Stimulated activated CD4-positive, alpha-beta T cell treated with anti-CD3 and anti-CD28 coated beads, Interleukin-2, amount 100 ng/mL, for 4 hours (primary cell): ENCODE data around the gene FAM118B.
A peak's percentile ranks its signal among the peaks of the same experiment; 100 is the strongest.
"Not testable (repeated sequence)": the region's sequence is repeated elsewhere in the genome, so short reads cannot be mapped to it uniquely, and the experiment has no call there.

ENCODE experiments used
- DNase-seq: peaks from one replicate; pipeline ENCODE4 v3.0.0-alpha.2; 2020; ENCODE audit warnings: low read depth

FAM118B gene

DNA sequence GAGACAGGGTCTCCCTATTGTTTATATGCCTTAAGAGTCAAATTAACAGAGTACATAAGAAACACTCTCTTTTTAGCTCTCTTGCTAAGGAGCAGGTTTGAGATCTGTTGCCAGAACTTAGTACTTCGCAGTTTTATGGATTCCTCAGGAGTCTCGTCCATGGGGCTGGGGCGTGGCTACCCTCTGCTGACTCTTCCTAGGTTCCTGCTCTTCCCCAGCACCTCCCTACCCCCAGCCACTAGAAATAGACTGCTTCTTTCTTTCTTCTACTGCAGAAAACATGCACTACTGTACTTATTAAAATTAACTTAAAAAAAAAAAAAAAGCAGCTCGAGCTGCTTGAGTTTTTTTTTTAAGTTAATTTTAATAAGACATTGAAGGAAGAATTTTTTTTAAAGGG, 8.0 kb downstream of the FAM118B start:
- no peak for DNase-seq

DNA sequence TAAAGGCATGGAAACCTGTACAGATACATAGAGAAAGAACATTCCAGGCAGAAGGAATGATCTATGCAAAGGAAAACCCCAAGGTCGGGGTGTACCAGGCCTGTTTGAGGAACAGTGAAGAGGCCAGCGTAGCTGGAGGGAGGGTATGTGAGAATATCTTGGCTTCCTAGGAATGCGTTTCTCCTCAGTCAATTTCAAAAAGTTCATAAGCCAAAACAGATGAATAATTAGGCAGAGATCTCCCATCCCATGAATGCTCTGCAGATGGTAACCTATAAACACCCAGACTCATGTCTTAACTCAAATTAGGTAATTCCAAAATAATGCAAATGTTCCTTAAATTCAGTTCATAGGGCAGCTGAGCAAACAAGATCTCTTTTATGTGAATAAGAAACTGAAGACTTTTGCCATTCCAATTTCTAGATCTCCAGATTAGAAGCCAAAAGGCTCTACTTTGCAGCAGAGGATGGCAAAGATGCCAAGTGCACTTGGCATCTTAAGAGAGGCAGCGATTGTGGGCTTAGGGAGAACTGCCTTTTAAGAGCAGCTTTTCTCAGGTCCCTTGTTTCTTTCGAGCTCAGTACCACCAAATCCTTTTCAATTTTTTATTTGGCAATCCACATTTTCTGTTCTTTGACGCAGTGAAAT, 13.2 kb downstream of the FAM118B start:
- DNase-seq, result no peak

- no peak for DNase-seq
These were observed 13.7 kb downstream of the FAM118B start for GRCh38 chr11:126225295-126225665.

- no peak for DNase-seq
These were observed 14.9 kb downstream of the FAM118B start for GRCh38 chr11:126226334-126227084.

GRCh38 chr11:126229858-126230540, 18.4 kb downstream of the FAM118B start:
- no peak for DNase-seq

- no peak for DNase-seq
These were observed 20.3 kb downstream of the FAM118B start for GRCh38 chr11:126231725-126232459.

DNA sequence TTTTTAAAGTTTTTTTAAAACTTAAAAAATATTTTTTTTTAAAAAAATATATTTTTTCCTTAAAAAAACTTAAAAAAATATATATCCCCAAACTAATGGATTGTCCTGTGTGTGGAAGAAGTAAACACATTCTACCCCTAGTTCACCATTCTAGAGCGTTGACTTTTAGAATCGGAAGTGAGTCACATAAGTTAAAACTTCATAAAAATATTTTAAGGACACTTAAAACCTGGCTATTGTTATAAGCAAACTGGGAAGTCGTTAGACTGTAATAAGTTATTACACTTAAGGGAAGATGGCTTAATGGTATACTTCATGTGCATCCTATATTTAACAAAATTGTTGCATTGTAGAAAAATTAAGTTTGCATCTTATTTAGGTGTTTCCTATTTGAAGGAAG, 21.1 kb downstream of the FAM118B start:
- no peak for DNase-seq

- no peak for DNase-seq
These were observed 21.8 kb downstream of the FAM118B start for GRCh38 chr11:126233391-126233790.

DNA sequence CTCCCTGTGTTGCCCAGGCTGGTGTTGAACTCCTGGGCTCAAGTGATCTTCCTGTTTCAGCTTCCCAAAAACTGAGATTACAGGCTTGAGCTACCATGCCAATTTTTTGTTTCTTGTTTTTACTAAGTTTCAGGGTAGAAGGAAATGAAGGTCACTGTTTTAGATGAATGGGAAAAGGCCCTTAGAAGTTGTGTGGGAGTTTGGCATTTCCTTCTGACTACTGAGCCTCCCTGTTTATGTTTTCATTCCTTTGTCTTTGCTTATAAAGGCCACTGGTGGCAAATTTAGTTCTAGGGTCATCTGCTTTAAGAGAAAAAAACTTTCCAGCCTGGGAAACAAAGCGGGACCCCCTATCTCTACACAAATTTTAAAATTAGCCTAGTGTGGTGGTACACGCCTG, 35.1 kb downstream of the FAM118B start:
- no peak for DNase-seq

GRCh38 chr11:126253265-126253664, 41.7 kb downstream of the FAM118B start:
- DNase-seq, result no peak

GRCh38 chr11:126254819-126255218, 43.2 kb downstream of the FAM118B start:
- no peak for DNase-seq

DNA sequence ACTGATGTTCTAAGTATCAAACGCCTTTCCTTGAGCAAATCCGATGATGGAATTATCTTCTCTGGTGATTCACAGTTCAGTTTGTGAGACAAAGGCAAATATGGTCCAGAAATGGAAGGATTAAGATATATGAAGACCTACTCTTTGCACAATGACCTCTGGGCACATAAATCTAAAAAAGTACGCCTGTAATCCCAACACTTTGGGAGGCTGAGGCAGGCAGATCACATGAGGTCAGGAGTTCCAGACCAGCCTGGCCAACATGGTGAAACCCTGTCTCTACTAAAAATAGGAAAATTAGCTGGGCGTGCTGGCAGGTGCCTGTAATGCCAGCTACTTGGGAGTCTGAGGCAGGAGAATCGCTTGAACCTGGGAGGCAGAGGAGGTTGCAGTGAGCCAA, 43.9 kb downstream of the FAM118B start:
- DNase-seq, result not testable (repeated sequence)

DNA sequence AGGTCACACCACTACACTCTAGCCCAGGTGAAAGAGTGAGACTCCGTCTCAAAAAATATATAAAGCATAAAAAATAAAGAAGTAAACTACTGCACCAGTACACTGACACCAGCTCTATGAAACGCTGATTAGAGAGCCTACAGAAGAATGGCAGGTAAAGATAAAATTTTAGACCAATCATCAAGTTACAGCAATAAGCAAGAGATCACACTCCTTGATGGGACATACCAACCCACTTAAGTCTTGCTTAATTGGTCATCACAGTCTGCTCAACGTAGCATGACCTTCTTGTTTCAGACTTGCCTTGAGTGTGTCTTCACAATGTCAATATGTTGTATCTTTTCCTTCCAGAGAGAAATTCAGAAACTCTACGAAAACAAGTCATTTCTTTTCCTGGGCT, 44.6 kb downstream of the FAM118B start:
- DNase-seq, result no peak

DNA sequence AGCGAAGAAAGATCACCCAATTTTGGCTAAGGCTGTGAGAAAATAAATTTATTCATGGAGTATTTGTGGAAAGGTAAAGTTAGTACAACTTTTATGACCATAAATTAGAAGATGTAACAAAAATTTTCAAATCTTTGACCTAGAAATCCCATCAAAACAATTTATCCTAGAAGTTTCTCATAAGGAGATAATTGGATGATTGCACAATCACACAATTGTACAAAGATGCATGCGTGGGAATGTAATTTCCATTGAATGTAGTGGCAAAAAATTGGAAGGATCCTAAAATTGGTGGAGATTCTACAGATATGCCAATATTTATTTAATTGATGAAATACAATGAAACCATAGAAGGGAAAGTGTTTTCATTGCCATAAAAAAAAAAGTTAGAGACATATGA, 45.6 kb downstream of the FAM118B start:
- DNase-seq, result no peak

DNA sequence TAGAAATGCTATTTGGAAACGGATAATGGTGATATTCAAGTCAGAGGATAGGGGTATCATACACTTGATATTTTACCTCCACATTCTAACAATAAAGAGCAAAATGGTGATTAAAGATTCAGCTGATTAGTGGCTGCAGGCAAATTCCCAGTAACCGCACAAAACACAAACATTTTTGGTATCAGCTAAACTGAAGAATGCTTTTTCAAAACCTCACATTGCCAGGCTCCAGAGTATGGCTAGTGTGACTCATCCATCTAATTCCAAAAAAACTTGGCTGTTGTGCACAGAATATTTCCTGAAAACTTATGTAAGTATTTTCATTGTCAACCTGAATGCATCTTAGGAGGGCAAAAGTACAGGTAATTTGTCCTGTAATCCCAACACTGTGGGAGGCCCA, 46.2 kb downstream of the FAM118B start:
- no peak for DNase-seq

DNA sequence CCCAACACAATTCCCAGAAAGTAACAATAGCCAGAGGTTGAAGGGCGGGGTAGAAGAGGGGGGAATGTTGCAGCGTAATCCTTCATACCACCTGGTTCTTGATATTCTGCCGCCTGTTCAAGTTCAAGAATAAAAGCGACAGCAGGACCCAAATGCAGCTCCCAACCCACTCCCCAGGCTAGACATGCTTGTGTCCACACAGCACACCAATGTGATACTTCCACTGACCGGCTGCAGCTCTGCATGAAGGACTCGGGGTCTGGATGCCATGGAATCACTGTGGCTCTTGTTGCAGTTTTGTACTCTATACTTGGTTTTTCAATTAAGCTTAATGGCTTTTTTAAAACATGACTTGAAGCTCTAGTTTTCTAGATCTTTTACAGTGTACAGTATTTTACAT, 50.6 kb downstream of the FAM118B start:
- no peak for DNase-seq

GRCh38 chr11:126263489-126263888, 51.9 kb downstream of the FAM118B start:
- no peak for DNase-seq

DNA sequence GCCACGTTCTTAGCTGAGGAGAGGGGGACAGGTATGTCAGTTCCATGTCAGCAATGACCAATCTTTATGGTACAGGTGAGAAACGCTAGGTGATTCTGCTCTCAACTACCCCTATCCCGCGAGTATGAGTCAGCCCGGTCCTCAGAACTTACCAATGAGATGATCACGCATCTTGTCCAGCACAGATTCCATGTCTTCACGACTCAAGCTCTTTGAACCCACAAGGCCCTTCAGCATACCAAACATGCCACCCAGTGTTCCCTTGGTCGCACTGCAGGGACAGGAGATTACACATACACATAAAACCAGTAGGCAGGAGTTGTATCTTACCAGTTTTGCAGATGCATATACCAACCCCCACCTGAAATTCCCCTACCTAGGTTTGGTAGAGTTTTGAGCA, 54.2 kb downstream of the FAM118B start:
- DNase-seq, result no peak

DNA sequence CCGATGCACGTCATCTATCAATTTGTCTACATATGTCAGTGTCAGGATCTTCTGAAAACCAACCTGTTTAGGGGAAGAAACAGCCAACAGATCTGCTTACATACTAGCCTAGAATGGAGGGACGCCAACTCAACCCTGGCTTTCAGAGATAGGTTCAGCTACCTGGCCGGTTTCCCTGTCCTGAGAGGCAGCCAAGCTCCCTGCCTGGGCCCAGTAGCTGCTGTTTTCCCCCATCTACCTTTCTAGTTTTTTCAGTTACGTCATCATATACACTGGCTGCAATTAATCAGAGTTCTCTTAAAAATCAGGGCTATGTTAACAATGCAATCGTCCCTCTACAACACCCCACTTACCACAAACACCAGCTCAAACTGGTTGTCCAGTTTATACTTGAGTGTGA, 56.1 kb downstream of the FAM118B start:
- DNase-seq, result no peak

- no peak for DNase-seq
These were observed 56.8 kb downstream of the FAM118B start for GRCh38 chr11:126268361-126268707.

GRCh38 chr11:126268708-126269579, 57.4 kb downstream of the FAM118B start, which contains the start of the genes FOXRED1 and SRPRA:
Gene FOXRED1 (plus strand): TSS chr11:126269154. CDS start chr11:126269207, 53 bp downstream.
Gene SRPRA (minus strand): TSS chr11:126268895. CDS start chr11:126268804, 91 bp downstream.
- DNase-seq, result peak; percentile 100

DNA sequence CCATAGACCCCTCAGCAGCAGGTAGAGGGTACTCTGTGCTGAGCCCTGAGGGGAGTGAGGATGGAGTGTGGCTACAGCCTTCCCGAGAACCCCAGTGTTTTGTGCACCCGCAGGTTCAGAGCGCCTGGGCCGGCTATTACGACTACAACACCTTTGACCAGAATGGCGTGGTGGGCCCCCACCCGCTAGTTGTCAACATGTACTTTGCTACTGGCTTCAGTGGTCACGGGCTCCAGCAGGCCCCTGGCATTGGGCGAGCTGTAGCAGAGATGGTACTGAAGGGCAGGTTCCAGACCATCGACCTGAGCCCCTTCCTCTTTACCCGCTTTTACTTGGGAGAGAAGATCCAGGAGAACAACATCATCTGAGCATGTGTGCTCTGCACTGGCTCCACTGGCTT, 65.7 kb downstream of the FAM118B start:
- DNase-seq, result no peak
